NCI-H2081 (cell line): Measurements from ENCODE around the gene EFL1.
A peak's percentile ranks its signal among the peaks of the same experiment; 100 is the strongest.
"Not testable (repeated sequence)": the region's sequence is repeated elsewhere in the genome, so short reads cannot be mapped to it uniquely, and the experiment has no call there.

Experiments used
- DNase-seq, 2 experiments: peaks; one replicate each; lab custom pipeline; 2025; lab: John Stamatoyannopoulos, UW

EFL1 gene

GRCh38 chr15:82197733-82198594 is 64.6 kb downstream of the EFL1 start:
- peak; percentile 70 to 74 for DNase-seq

- DNase-seq, result no peak
Measured at GRCh38 chr15:82196353-82196752, 66.2 kb downstream of the EFL1 start.

GRCh38 chr15:82195818-82196217 is 66.7 kb downstream of the EFL1 start:
- DNase-seq, result not testable (repeated sequence)

GRCh38 chr15:82194488-82194887 is 68.0 kb downstream of the EFL1 start:
- not testable (repeated sequence) for DNase-seq

GRCh38 chr15:82193435-82193834 is 69.1 kb downstream of the EFL1 start:
- not testable (repeated sequence) for DNase-seq

GRCh38 chr15:82192394-82192793 is 70.1 kb downstream of the EFL1 start:
- DNase-seq, result not testable (repeated sequence)

GRCh38 chr15:82186719-82187406 is 75.7 kb downstream of the EFL1 start:
- no peak for DNase-seq

- DNase-seq, result no peak
Measured at GRCh38 chr15:82186161-82186560, 76.4 kb downstream of the EFL1 start.

GRCh38 chr15:82184776-82185175 is 77.8 kb downstream of the EFL1 start:
- DNase-seq, result no peak

- no peak for DNase-seq
Measured at GRCh38 chr15:82184355-82184754, 78.2 kb downstream of the EFL1 start.

GRCh38 chr15:82183121-82184031 is 79.2 kb downstream of the EFL1 start:
- no peak for DNase-seq

- DNase-seq, result no peak
Measured at GRCh38 chr15:82181371-82181770, 81.2 kb downstream of the EFL1 start.

- DNase-seq, result no peak
Measured at GRCh38 chr15:82178061-82178460, 84.5 kb downstream of the EFL1 start.

GRCh38 chr15:82177291-82178010 is 85.1 kb downstream of the EFL1 start:
- DNase-seq, result no peak

GRCh38 chr15:82176542-82176941 is 86.0 kb downstream of the EFL1 start:
- no peak for DNase-seq

- DNase-seq, result no peak
Measured at GRCh38 chr15:82174471-82175235, 87.9 kb downstream of the EFL1 start.

GRCh38 chr15:82173108-82173507 is 89.4 kb downstream of the EFL1 start:
- no peak for DNase-seq

GRCh38 chr15:82172506-82172905 is 90.0 kb downstream of the EFL1 start:
- no peak for DNase-seq

- no peak for DNase-seq
Measured at GRCh38 chr15:82168757-82169156, 93.8 kb downstream of the EFL1 start.

- no peak for DNase-seq
Measured at GRCh38 chr15:82168296-82168695, 94.2 kb downstream of the EFL1 start.

- no peak for DNase-seq
Measured at GRCh38 chr15:82165948-82166376, 96.6 kb downstream of the EFL1 start.
